HEK293 (cell line): ENCODE results near the gene CDKL2.

Experiments
- CTCF ChIA-PET: fragments of 350-600 bp; formaldehyde crosslinking; extraction: SDS; loops from one replicate; lab custom pipeline; 2021; ENCODE audit warnings: antibody characterized with exemption; lab: Yijun Ruan, JAX
- POLR2A ChIA-PET: fragments of 300-600 bp; formaldehyde crosslinking; extraction: SDS; loops from one replicate; lab custom pipeline; 2020; ENCODE audit warnings: antibody characterized with exemption, inconsistent platforms; lab: Yijun Ruan, JAX
- H3K27ac ChIP-seq: fragments of 200-500 bp; sonication (Bioruptor generic); 2 replicates; pipeline ENCODE4 v1.5.1; 2014; ENCODE audit warnings: low read depth, low read length, control low read depth, inconsistent platforms; ENCODE audit errors: extremely low read depth
- H3K36me3 ChIP-seq, 2 experiments: fragments of 200-500 bp in 1 of 2; sonication (Bioruptor generic) in 1 of 2; 1 replicate in 1 of 2; 2 replicates in 1 of 2; pipeline ENCODE4 v1.5.1; 2014 to 2017; ENCODE audit warnings: inconsistent platforms in 2 of 2, low read length in 2 of 2; ENCODE audit not compliant: control insufficient read depth in 2 of 2, insufficient read depth in 1 of 2
- H3K4me1 ChIP-seq: fragments of 200-500 bp; sonication (Bioruptor generic); 2 replicates; pipeline ENCODE4 v1.5.1; 2014; ENCODE audit warnings: mild to moderate bottlenecking, low read length, inconsistent platforms; ENCODE audit not compliant: control insufficient read depth, insufficient read depth
- H3K4me3 ChIP-seq: 2 replicates; pipeline ENCODE4 v1.5.1; 2011; ENCODE audit warnings: low read depth, mild to moderate bottlenecking, control low read depth, low read length, moderate library complexity
- H3K9me3 ChIP-seq: fragments of 200-500 bp; sonication (Bioruptor generic); 2 replicates; pipeline ENCODE4 v1.5.1; 2014; ENCODE audit warnings: low read depth, low read length, inconsistent platforms; ENCODE audit not compliant: control insufficient read depth, insufficient read depth
- GFI1B ChIP-seq: fragments of 450-650 bp; formaldehyde crosslinking; IDR thresholded peaks from 2 replicates; pipeline ENCODE4 v1.5.1; 2016; ENCODE audit warnings: missing biosample characterization, missing genetic modification characterization
- HIC1 ChIP-seq: fragments of 450-650 bp; formaldehyde crosslinking; IDR thresholded peaks from 2 replicates; pipeline ENCODE4 v1.5.1; 2016; ENCODE audit warnings: missing biosample characterization, missing genetic modification characterization
- HOXD13 ChIP-seq: sonication (generic); formaldehyde crosslinking; IDR thresholded peaks from 2 replicates; pipeline ENCODE4 v1.8.0; 2022; ENCODE audit warnings: missing genetic modification reagents, borderline replicate concordance
- KLF9 ChIP-seq: fragments of 450-650 bp; formaldehyde crosslinking; IDR thresholded peaks from 2 replicates; pipeline ENCODE4 v1.5.1; 2016; ENCODE audit warnings: missing biosample characterization, missing genetic modification characterization, low read depth
- REST ChIP-seq: fragments of 450-650 bp; formaldehyde crosslinking; IDR thresholded peaks from 2 replicates; pipeline ENCODE4 v1.5.1; 2016; ENCODE audit warnings: missing biosample characterization, missing genetic modification characterization
- SETDB1 ChIP-seq: IDR thresholded peaks from one replicate; pipeline ENCODE4 v1.6.1; 2017; ENCODE audit warnings: mild to moderate bottlenecking, low read length, moderate library complexity, mixed read lengths; ENCODE audit not compliant: insufficient read length
- SP7 ChIP-seq: fragments of 450-650 bp; formaldehyde crosslinking; IDR thresholded peaks from 2 replicates; pipeline ENCODE4 v1.5.1; 2016; ENCODE audit warnings: missing biosample characterization, missing genetic modification characterization
- TRIM28 ChIP-seq: IDR thresholded peaks from 2 replicates; pipeline ENCODE4 v1.6.1; 2011; ENCODE audit warnings: low read length, control low read depth, borderline replicate concordance
- ZBTB10 ChIP-seq: fragments of 450-650 bp; formaldehyde crosslinking; IDR thresholded peaks from 2 replicates; pipeline ENCODE4 v1.5.1; 2016; ENCODE audit warnings: missing biosample characterization, missing genetic modification characterization
- ZFP3 ChIP-seq: fragments of 450-650 bp; formaldehyde crosslinking; IDR thresholded peaks from 2 replicates; pipeline ENCODE4 v1.5.1; 2016; ENCODE audit warnings: low read depth, missing biosample characterization, missing genetic modification characterization
- ZNF138 ChIP-seq: fragments of 450-650 bp; formaldehyde crosslinking; IDR thresholded peaks from 2 replicates; pipeline ENCODE4 v1.5.1; 2016; ENCODE audit warnings: missing biosample characterization, missing genetic modification characterization, borderline replicate concordance
- ZNF221 ChIP-seq: fragments of 450-650 bp; formaldehyde crosslinking; IDR thresholded peaks from 2 replicates; pipeline ENCODE4 v1.5.1; 2017; ENCODE audit warnings: missing biosample characterization, missing genetic modification characterization, borderline replicate concordance
- ZNF624 ChIP-seq: fragments of 450-650 bp; formaldehyde crosslinking; IDR thresholded peaks from 2 replicates; pipeline ENCODE4 v1.5.1; 2017; ENCODE audit warnings: missing biosample characterization, missing genetic modification characterization
- ZNF670 ChIP-seq: fragments of 450-650 bp; formaldehyde crosslinking; IDR thresholded peaks from 2 replicates; pipeline ENCODE4 v1.5.1; 2016; ENCODE audit warnings: missing biosample characterization, missing genetic modification characterization, low read depth
- ZNF692 ChIP-seq: fragments of 450-650 bp; formaldehyde crosslinking; IDR thresholded peaks from 2 replicates; pipeline ENCODE4 v1.5.1; 2016; ENCODE audit warnings: missing biosample characterization, missing genetic modification characterization
- ZNF792 ChIP-seq: fragments of 450-650 bp; formaldehyde crosslinking; IDR thresholded peaks from 2 replicates; pipeline ENCODE4 v1.5.1; 2016; ENCODE audit warnings: missing biosample characterization, missing genetic modification characterization

The CDKL2 gene

GRCh38 chr4:75671802-75672421 lies 41.6 kb upstream of the CDKL2 start:
- ChIA-PET CTCF (interaction anchor here (0.7 to 2.3 kb wide), 3 partner anchors 47 to 225 kb away, joined by 3 to 7 read pairs (median 6); partner anchors contain the start of gene USO1), POLR2A (interaction anchor here (1.7 to 5.5 kb wide), 2 partner anchors 42 to 52 kb away, joined by 7 to 44 read pairs; partner anchors contain the start of genes CDKL2 and USO1)
- Histone ChIP-seq H3K36me3 (no peaks in the 10 kb centered on the region), H3K4me1 (peaks cover 10% of the 10 kb centered on the region), H3K27ac (peak overlapping the region; percentile 94), H3K9me3 (no peaks in the 10 kb centered on the region), H3K4me3 (peak overlapping the region; percentile 95)
- TF ChIP-seq ZNF624 (no peak), HIC1 (no peak), GFI1B (tag by site-specific recombination) (no peak), SP7 (tag by site-specific recombination) (no peak), ZNF138 (tag by site-specific recombination) (no peak), SETDB1 (no peak), ZBTB10 (tag by site-specific recombination) (no peak), ZNF670 (no peak), ZNF221 (no peak), REST (tag by site-specific recombination) (no peak), TRIM28 (no peak), ZNF692 (no peak), HOXD13 (CRISPR knock-in tag) (no peak), ZFP3 (tag by site-specific recombination) (no peak), ZNF792 (no peak), KLF9 (tag by site-specific recombination) (no peak)
- TF ChIP-seq, all 188 proteins: peak for 0
